DOHH2 (cell line): ENCODE data around the gene KCP.

Source experiments
- H3F3A ChIP-seq: fragments of 200-600 bp; sonication (generic), shearing (Covaris generic); 2 replicates; pipeline ENCODE4 v1.6.0; 2016; ENCODE audit warnings: antibody characterized with exemption, mild to moderate bottlenecking; ENCODE audit not compliant: control insufficient read depth, insufficient read depth
- H3K27ac ChIP-seq: fragments of 200-600 bp; sonication (generic); 2 replicates; pipeline ENCODE4 v1.5.1; 2014; ENCODE audit warnings: low read depth, mild to moderate bottlenecking, low read length, moderate library complexity
- H3K27me3 ChIP-seq: fragments of 200-600 bp; sonication (generic); 2 replicates; pipeline ENCODE4 v1.6.1; 2014; ENCODE audit warnings: mild to moderate bottlenecking, low read length, mixed read lengths; ENCODE audit not compliant: control insufficient read depth
- H3K36me3 ChIP-seq: fragments of 200-600 bp; sonication (generic); 2 replicates; pipeline ENCODE4 v1.6.1; 2014; ENCODE audit warnings: mild to moderate bottlenecking, low read length, moderate library complexity, mixed read lengths; ENCODE audit not compliant: control insufficient read depth
- H3K4me1 ChIP-seq: fragments of 200-600 bp; sonication (generic); 2 replicates; pipeline ENCODE4 v1.6.1; 2014; ENCODE audit warnings: mild to moderate bottlenecking, low read length, mixed read lengths; ENCODE audit not compliant: control insufficient read depth
- H3K4me2 ChIP-seq: fragments of 200-600 bp; sonication (generic); 2 replicates; pipeline ENCODE4 v1.6.0; 2014; ENCODE audit warnings: mild to moderate bottlenecking, low read length, moderate library complexity
- H3K4me3 ChIP-seq: fragments of 200-600 bp; sonication (generic); 2 replicates; pipeline ENCODE4 v1.5.1; 2014; ENCODE audit warnings: mild to moderate bottlenecking, low read length, mixed read lengths
- H3K79me2 ChIP-seq: fragments of 200-600 bp; sonication (generic); 2 replicates; pipeline ENCODE4 v1.6.1; 2014; ENCODE audit warnings: mild to moderate bottlenecking, low read length, mixed read lengths; ENCODE audit not compliant: control insufficient read depth
- H3K9me2 ChIP-seq: fragments of 200-600 bp; sonication (generic); replicated peaks from 2 replicates; pipeline ENCODE4 v1.6.1; 2014; ENCODE audit warnings: mild to moderate bottlenecking, low read length, mixed read lengths; ENCODE audit not compliant: control insufficient read depth
- H3K9me3 ChIP-seq: fragments of 200-600 bp; sonication (generic); 2 replicates; pipeline ENCODE4 v1.6.1; 2014; ENCODE audit warnings: antibody characterized with exemption, low read length, mixed read lengths; ENCODE audit not compliant: control insufficient read depth, insufficient read depth
- H4K20me1 ChIP-seq: fragments of 200-600 bp; sonication (generic); 2 replicates; pipeline ENCODE4 v1.6.0; 2014; ENCODE audit warnings: low read depth, mild to moderate bottlenecking, antibody characterized with exemption, low read length, moderate library complexity; ENCODE audit not compliant: control insufficient read depth, insufficient read depth
- CTCF ChIP-seq: fragments of 200-600 bp; sonication (generic); IDR thresholded peaks from one replicate; pipeline ENCODE4 v1.5.1; 2014; ENCODE audit warnings: antibody characterized with exemption, mild to moderate bottlenecking, low read depth, low read length; ENCODE audit not compliant: poor library complexity, severe bottlenecking
- EZH2phosphoT487 ChIP-seq: fragments of 200-600 bp; sonication (generic); IDR thresholded peaks from 2 replicates; pipeline ENCODE4 v1.6.1; 2017; ENCODE audit warnings: borderline replicate concordance, mild to moderate bottlenecking, antibody characterized with exemption, low read length, moderate library complexity, mixed read lengths

The KCP gene

GRCh38 chr7:128833946-128834325 is 76.6 kb downstream of the KCP start:
- H3K27ac ChIP-seq, result no peak overlapping the region
- H3K4me3 ChIP-seq, result no peak overlapping the region

GRCh38 chr7:128833148-128833945 is 77.2 kb downstream of the KCP start:
- Histone ChIP-seq H3K4me1 (peaks cover 44% of the 10 kb centered on the region), H3K4me3 (no peak overlapping the region), H3K36me3 (no peaks in the 10 kb centered on the region), H3K9me2 (no peaks in the 10 kb centered on the region), H3K9me3 (no peaks in the 10 kb centered on the region), H3K79me2 (no peaks in the 10 kb centered on the region), H3F3A (peaks cover 4% of the 10 kb centered on the region), H3K4me2 (no peak overlapping the region), H3K27ac (no peak overlapping the region), H3K27me3 (peaks cover 24% of the 10 kb centered on the region), H4K20me1 (no peaks in the 10 kb centered on the region)
- TF ChIP-seq EZH2phosphoT487 (no peak), CTCF (no peak)

More at GRCh38 chr7:128833946-128834325, 76.6 kb downstream of the KCP start:
- Histone ChIP-seq H3K79me2 (no peaks in the 10 kb centered on the region), H3F3A (peaks cover 4% of the 10 kb centered on the region), H3K9me2 (no peaks in the 10 kb centered on the region), H3K4me1 (peaks cover 44% of the 10 kb centered on the region), H3K9me3 (no peaks in the 10 kb centered on the region), H3K36me3 (no peaks in the 10 kb centered on the region), H3K27me3 (peaks cover 20% of the 10 kb centered on the region), H3K4me2 (no peak overlapping the region), H4K20me1 (no peaks in the 10 kb centered on the region)
- TF ChIP-seq CTCF (no peak), EZH2phosphoT487 (no peak)

GRCh38 chr7:128832880-128833147 is 77.7 kb downstream of the KCP start:
- TF ChIP-seq CTCF, result no peak
- TF ChIP-seq EZH2phosphoT487, result no peak
- H3K4me2 ChIP-seq, result peak overlapping the region; percentile 96
- no peak overlapping the region for H3K4me3 ChIP-seq

More at GRCh38 chr7:128832880-128833147, 77.7 kb downstream of the KCP start:
- Histone ChIP-seq H3K27me3 (peaks cover 27% of the 10 kb centered on the region), H3K9me2 (no peaks in the 10 kb centered on the region), H3K79me2 (no peaks in the 10 kb centered on the region), H3K27ac (no peak overlapping the region), H3K9me3 (no peaks in the 10 kb centered on the region), H4K20me1 (no peaks in the 10 kb centered on the region), H3K4me1 (peaks cover 44% of the 10 kb centered on the region), H3F3A (peaks cover 4% of the 10 kb centered on the region), H3K36me3 (no peaks in the 10 kb centered on the region)
